ENCODE results near the gene PGBD2. TPM values are rescaled to one million over a fixed set of nuclear protein-coding genes. Genes with fewer than 3 reads are reported as not detected.

The PGBD2 gene
- total and polyA plus RNA-seq, 9 of the 15 experiments (the other 6 are each of a cell fraction or from before 2014, with no cell fraction given), result 11.9 to 21.8 (median 14.7) TPM

DNA sequence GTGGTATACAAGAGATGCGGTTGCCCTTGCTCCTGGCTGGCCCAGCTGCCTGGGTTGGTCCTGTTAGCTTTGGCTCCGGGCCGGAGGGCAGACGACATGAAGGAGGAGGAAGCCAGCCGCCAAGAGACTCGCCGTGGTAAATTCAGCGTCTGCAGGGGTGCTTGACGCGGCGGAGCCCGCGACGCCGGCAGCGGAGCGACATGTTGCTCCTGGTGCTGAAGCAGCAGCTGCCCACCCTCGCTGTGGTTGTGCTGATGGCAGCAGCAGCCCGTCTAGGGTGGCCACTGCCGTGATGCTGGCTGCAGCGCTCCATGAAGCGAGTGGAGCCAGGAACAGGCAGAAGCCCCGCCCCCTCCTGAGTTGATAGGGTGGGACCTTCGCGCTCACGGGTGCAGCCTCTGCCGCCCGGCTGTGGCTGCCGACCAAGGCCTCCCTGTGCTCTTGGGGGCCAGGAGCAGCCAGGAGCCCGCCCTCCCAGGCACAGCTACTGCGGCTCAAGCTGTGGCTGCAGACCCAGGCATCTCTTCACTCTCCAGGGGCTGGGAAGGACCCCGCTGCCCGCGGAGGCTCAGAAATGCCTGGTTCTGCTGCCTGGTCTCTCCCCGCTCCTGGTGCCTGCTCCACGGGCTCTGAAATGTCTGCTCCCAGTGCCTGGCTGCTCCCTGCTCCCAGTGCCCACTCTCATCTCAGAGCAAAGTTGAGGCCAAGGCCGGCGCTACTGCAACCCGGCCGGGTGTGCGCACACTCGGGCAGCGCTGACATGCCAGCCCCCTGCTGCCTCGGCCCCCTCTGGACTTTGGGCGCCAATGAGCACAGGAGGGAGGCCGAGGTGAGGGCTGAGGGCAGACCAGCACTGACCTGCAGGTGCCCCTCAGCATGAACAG, 42.8 kb upstream of the PGBD2 start (continued):
- TF ChIP-seq ZMIZ1 (IDR thresholded peaks at IDR 0.05; ENCODE audit: low read depth in 2 of 2, low read length in 2 of 2) (no peak), CEBPG (CRISPR knock-in tag; IDR thresholded peaks at IDR 0.05) (no peak), CEBPG (tag; conservative IDR thresholded peaks at IDR 0.05 in 1 of 2, IDR thresholded peaks at IDR 0.05 in 1 of 2) (no peak), ZNF766 (CRISPR knock-in tag; conservative IDR thresholded peaks at IDR 0.05) (no peak), SMAD3 (CRISPR knock-in tag; conservative IDR thresholded peaks at IDR 0.05) (no peak), L3MBTL2 (IDR thresholded peaks at IDR 0.05) (peak; percentile 10), SAFB (IDR thresholded peaks at IDR 0.05; ENCODE audit: borderline replicate concordance, low read depth, low read length) (peak; percentile 32; the same call in 1 of the 2 replicates), HNRNPK (IDR thresholded peaks at IDR 0.05; ENCODE audit: low read depth, low read length, poor library complexity, severe bottlenecking) (no peak), NRF1 (conservative IDR thresholded peaks at IDR 0.05 in 1 of 2, IDR thresholded peaks at IDR 0.05 in 1 of 2) (peak; percentile 33 to 48; a peak in 2 of 4 replicates), ZNF277 (CRISPR knock-in tag; IDR thresholded peaks at IDR 0.05; ENCODE audit: borderline replicate concordance) (no peak), CCAR2 (IDR thresholded peaks at IDR 0.05; ENCODE audit: low read depth, low read length) (no peak), NFXL1 (CRISPR knock-in tag; IDR thresholded peaks at IDR 0.05) (no peak), FOXP1 (CRISPR knock-in tag; IDR thresholded peaks at IDR 0.05) (no peak), ZNF133 (CRISPR knock-in tag; IDR thresholded peaks at IDR 0.05) (no peak), MITF (IDR thresholded peaks at IDR 0.05) (no peak), YBX1 (IDR thresholded peaks at IDR 0.05) (no peak), ELF1 (tag; IDR thresholded peaks at IDR 0.05) (no peak)
- TF ChIP-seq, protein P1, sequence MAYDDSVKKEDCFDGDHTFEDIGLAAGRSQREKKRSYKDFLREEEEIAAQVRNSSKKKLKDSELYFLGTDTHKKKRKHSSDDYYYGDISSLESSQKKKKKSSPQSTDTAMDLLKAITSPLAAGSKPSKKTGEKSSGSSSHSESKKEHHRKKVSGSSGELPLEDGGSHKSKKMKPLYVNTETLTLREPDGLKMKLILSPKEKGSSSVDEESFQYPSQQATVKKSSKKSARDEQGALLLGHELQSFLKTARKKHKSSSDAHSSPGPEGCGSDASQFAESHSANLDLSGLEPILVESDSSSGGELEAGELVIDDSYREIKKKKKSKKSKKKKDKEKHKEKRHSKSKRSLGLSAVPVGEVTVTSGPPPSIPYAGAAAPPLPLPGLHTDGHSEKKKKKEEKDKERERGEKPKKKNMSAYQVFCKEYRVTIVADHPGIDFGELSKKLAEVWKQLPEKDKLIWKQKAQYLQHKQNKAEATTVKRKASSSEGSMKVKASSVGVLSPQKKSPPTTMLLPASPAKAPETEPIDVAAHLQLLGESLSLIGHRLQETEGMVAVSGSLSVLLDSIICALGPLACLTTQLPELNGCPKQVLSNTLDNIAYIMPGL (CRISPR knock-in tag; IDR thresholded peaks at IDR 0.05), result no peak
